DMS153 treated with DMSO at 0.1 percent for 48 hours (cell line): ENCODE results near the gene KLHL28.
A peak's percentile ranks its signal among the peaks of the same experiment; 100 is the strongest.
"Not testable (repeated sequence)": the region's sequence is repeated elsewhere in the genome, so short reads cannot be mapped to it uniquely, and the experiment has no call there.

Experiments
- DNase-seq: peaks from one replicate; lab custom pipeline; 2025; ENCODE audit not compliant: unreplicated experiment; lab: John Stamatoyannopoulos, UW

Gene KLHL28

DNA sequence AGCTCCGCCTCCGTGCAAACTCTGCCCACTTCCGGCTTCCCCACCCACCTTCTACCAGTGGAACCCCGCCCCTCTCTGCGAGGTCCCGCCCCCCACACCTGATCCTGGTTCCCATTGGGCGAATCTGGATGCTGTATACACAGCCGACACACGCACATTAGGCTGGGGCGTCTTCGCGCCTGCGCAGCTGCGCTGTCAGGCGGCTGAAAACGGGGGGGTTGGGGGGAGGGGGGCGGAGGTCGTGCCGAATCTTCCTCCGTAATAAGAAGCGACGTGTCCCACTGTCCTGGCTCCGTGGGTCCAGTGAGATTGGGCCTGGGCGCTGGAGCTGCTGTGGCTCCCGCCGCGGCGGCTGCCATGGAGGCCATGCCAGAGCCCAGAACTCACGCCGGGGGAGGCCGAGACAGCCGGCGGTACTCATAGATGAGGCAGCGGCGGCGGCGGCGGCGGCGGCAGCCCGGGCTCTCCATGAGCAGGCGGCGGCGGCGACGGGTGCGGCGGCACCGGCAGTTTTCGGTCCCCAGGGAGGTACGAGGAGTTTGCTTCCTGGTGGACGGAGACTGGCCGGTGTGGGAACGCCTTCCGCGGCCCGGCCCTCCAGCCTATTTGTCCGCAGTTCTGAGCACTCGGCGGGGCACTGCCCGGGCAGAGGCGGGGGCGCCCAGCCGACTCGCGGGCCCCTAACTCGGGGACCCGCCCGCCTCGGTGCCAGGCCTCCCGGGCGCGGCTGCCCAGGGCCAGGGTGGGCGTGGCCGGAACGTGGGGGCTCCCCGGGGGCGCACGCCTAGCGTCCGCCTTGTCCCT lies 64.5 kb downstream of the KLHL28 start:
- peak; percentile 76 for DNase-seq

GRCh38 chr14:44896275-44897040 lies 65.3 kb downstream of the KLHL28 start:
- DNase-seq, result no peak

DNA sequence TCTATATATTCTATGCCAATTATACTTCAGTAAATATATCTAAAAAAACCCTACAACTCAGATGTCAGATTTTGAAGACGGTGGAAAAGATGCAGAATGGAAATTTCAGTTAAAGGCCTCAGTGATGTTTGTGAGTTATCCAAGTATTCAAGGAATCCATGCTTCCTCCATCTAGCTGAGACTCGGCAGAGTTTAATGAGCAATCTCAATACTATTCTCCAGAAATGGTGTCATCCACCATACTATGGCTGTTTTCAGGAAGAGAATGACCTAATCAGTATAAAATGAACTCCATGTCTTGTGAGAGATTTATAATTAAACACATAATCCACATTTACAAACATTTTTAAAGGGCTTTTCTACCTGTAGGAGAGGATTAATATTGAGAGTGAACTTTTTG lies 66.0 kb downstream of the KLHL28 start:
- DNase-seq, result no peak

- no peak for DNase-seq
These were observed 68.2 kb downstream of the KLHL28 start for GRCh38 chr14:44893535-44893934.

DNA sequence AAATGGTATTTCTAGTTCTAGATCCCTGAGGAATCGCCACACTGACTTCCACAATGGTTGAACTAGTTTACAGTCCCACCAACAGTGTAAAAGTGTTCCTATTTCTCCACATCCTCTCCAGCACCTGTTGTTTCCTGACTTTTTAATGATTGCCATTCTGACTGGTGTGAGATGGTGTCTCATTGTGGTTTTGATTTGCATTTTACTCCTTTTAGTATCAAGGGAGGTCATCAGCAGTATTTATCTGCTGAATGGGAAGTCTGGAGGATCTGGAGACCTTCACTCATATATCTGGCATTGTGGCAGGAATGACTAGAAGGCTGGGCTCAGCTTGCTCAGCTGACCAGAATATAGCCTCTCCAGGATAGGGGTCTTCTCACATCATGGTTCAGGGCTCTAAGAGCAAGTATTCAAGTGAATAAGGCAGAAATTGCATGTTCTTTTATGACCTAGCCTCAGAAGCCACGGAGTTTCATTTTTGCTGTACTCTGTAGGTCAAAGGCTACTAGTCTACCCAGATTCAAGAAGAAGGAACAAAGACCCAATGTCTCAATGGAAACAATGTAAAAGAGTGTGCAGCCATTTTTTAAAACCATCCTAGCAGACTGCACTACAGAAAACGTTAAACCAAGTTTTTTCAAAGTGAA lies 69.9 kb downstream of the KLHL28 start:
- not testable (repeated sequence) for DNase-seq

DNA sequence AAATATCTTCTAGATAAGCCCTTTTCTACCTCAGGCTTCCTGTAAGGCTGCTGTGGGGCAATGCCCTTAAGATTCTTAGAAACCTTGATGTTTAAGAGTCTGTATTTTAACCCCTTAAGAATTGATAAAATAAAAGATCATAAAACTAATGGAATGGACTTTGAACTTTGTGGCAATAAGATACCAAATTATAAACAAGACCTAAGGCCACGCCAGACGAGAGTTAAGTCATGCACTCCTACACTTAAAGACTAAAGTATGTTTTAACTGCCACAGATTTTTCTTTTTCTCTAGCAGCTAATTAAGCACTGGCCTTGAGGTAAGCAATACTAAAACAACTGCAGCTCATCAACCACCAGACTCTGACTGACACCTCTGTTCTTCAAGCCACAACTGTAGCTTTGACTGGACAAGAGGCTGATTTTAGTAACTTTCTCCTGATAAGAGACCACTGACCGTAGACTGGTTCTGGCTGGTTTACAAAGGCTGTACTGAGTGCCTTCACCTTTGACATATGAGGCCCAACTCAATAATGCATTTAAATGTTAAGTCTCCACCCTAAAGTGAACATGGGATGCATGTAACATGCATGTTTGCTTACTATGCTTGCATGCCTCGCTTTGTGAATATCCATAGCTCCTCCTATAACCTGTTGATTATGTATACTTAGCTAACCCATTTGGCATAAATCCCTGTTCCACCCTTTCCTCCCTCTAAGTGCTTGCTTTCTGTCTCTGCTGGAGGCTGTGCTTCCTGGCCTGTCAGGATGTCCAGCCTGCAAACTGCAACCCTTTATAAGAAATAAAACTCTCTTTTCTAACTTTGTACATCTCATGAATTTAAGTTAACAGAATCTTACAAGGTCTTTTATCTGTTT lies 71.9 kb downstream of the KLHL28 start:
- DNase-seq, result no peak

GRCh38 chr14:44887596-44887955 lies 74.2 kb downstream of the KLHL28 start:
- DNase-seq, result no peak

GRCh38 chr14:44886860-44887595 lies 74.7 kb downstream of the KLHL28 start:
- DNase-seq, result no peak

DNA sequence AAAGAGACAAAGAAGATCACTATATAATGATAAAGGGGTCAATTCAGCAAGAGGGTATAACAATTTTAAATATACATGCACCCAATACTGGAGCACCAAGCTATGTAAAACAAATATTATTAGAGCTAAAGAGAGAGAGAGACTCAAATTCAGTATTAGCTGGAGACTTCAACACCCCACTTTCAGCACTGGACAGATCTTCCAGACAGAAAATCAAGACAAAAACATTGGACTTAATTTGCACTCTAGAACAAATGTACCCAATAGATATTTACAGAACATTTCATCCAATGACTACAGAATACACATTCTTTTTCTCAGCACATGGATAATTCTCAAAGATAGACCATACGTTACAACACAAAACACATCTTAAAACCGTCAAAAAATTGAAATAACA lies 81.0 kb downstream of the KLHL28 start:
- DNase-seq, result no peak
